Astrocyte (in vitro differentiated cells and primary cell): ENCODE results near the gene PCBP3. TPM values are rescaled to one million over a fixed set of nuclear protein-coding genes. Genes with fewer than 3 reads are reported as not detected.
A peak's percentile ranks its signal among the peaks of the same experiment; 100 is the strongest.

Experiments
- DNase-seq: peaks from one replicate; pipeline ENCODE4 v3.0.0-alpha.2; 2010; ENCODE audit warnings: low read depth
- FAIRE-seq: peaks from 2 replicates; lab custom pipeline; 2011; peaks lifted over from hg19 to GRCh38; lab: Jason Lieb, UNC
- H2AFZ ChIP-seq: 2 replicates; pipeline ENCODE4 v1.6.0; 2012; ENCODE audit warnings: low read depth, low read length, inconsistent platforms
- H3K27ac ChIP-seq: 2 replicates; pipeline ENCODE4 v1.5.1; 2011; ENCODE audit warnings: low read depth, low read length, inconsistent platforms
- H3K27me3 ChIP-seq: 2 replicates; pipeline ENCODE4 v1.6.0; 2011; ENCODE audit warnings: low read length, inconsistent platforms; ENCODE audit not compliant: insufficient read depth
- H3K36me3 ChIP-seq: 2 replicates; pipeline ENCODE4 v1.5.1; 2011; ENCODE audit warnings: low read length, inconsistent platforms; ENCODE audit not compliant: insufficient read depth
- H3K4me1 ChIP-seq: 2 replicates; pipeline ENCODE4 v1.5.1; 2011; ENCODE audit warnings: low read length, inconsistent platforms; ENCODE audit not compliant: insufficient read depth
- H3K4me2 ChIP-seq: 2 replicates; pipeline ENCODE4 v1.6.0; 2012; ENCODE audit warnings: low read length, inconsistent platforms
- H3K4me3 ChIP-seq: 2 replicates; pipeline ENCODE4 v1.5.1; 2011; ENCODE audit warnings: low read depth, mild to moderate bottlenecking, low read length, inconsistent platforms; ENCODE audit not compliant: insufficient read depth
- H3K79me2 ChIP-seq: 2 replicates; pipeline ENCODE4 v1.6.0; 2012; ENCODE audit warnings: mild to moderate bottlenecking, low read length, inconsistent platforms; ENCODE audit not compliant: insufficient read depth
- H3K9ac ChIP-seq: 2 replicates; pipeline ENCODE4 v1.6.0; 2012; ENCODE audit warnings: mild to moderate bottlenecking, low read length, inconsistent platforms
- H3K9me3 ChIP-seq: 2 replicates; pipeline ENCODE4 v1.5.1; 2012; ENCODE audit warnings: low read depth, mild to moderate bottlenecking, low read length, inconsistent platforms; ENCODE audit not compliant: insufficient read depth
- H4K20me1 ChIP-seq: 2 replicates; pipeline ENCODE4 v1.6.0; 2012; ENCODE audit warnings: low read length, inconsistent platforms; ENCODE audit not compliant: insufficient read depth
- H3K27ac Mint-ChIP-seq: one replicate; pipeline ENCODE4 v1.8.0; 2021; ENCODE audit warnings: mild to moderate bottlenecking, mixed read lengths; ENCODE audit not compliant: unreplicated experiment
- H3K27me3 Mint-ChIP-seq: one replicate; pipeline ENCODE4 v1.8.0; 2021; ENCODE audit warnings: low read depth, mixed read lengths; ENCODE audit not compliant: unreplicated experiment
- H3K36me3 Mint-ChIP-seq: one replicate; pipeline ENCODE4 v1.8.0; 2021; ENCODE audit warnings: low read depth, mixed read lengths; ENCODE audit not compliant: unreplicated experiment
- H3K4me1 Mint-ChIP-seq: one replicate; pipeline ENCODE4 v1.8.0; 2021; ENCODE audit warnings: low read depth, mixed read lengths; ENCODE audit not compliant: unreplicated experiment
- H3K4me3 Mint-ChIP-seq: one replicate; pipeline ENCODE4 v1.8.0; 2021; ENCODE audit warnings: mild to moderate bottlenecking, moderate library complexity, mixed read lengths; ENCODE audit not compliant: unreplicated experiment
- H3K9me3 Mint-ChIP-seq: one replicate; pipeline ENCODE4 v1.8.0; 2021; ENCODE audit warnings: mild to moderate bottlenecking, mixed read lengths; ENCODE audit not compliant: unreplicated experiment
- CTCF ChIP-seq: IDR thresholded peaks from 2 replicates; pipeline ENCODE4 v1.5.1; 2011; ENCODE audit warnings: low read depth, mild to moderate bottlenecking, inconsistent platforms, low read length, moderate library complexity; ENCODE audit not compliant: insufficient read depth
- EZH2 ChIP-seq: IDR thresholded peaks from 2 replicates; pipeline ENCODE4 v1.6.1; 2012; ENCODE audit warnings: mild to moderate bottlenecking, low read length, inconsistent platforms; ENCODE audit not compliant: insufficient read depth
- total RNA-seq: library from RNA; stranded (reverse); gene quantifications from 2 replicates; pipeline ENCODE4 v1.2.1, GENCODE V29; 2021

PCBP3 gene
- total RNA-seq, 1 donor from 2014 or later, result 1.8 TPM

- no peak overlapping the region for H3K4me3 ChIP-seq
- peaks cover 2% of the 10 kb centered on the region for H3K4me1 ChIP-seq
- no peak overlapping the region for H3K27ac ChIP-seq
- FAIRE-seq (no peak), DNase-seq (no peak)
- Mint-ChIP-seq H3K4me3 (no peak overlapping the region), H3K4me1 (peaks cover 2% of the 10 kb centered on the region), H3K27ac (no peak overlapping the region), H3K27me3 (peaks cover 29% of the 10 kb centered on the region), H3K36me3 (no peaks in the 10 kb centered on the region), H3K9me3 (no peaks in the 10 kb centered on the region)
- H3K9ac ChIP-seq, result no peak overlapping the region
- no peak overlapping the region for H2AFZ ChIP-seq
- H3K36me3 ChIP-seq, result no peaks in the 10 kb centered on the region
- no peaks in the 10 kb centered on the region for H3K27me3 ChIP-seq
- H4K20me1 ChIP-seq, result no peaks in the 10 kb centered on the region
- no peaks in the 10 kb centered on the region for H3K9me3 ChIP-seq
- no peaks in the 10 kb centered on the region for H3K79me2 ChIP-seq
- H3K4me2 ChIP-seq, result no peak overlapping the region
- TF ChIP-seq CTCF (no peak), EZH2 (no peak)
These were observed 269.3 kb downstream of the PCBP3 start for GRCh38 chr21:45912611-45913417.

GRCh38 chr21:45913418-45913765, 269.9 kb downstream of the PCBP3 start:
- no peak overlapping the region for H3K9ac ChIP-seq
- Mint-ChIP-seq H3K4me1 (peaks cover 2% of the 10 kb centered on the region), H3K36me3 (no peaks in the 10 kb centered on the region), H3K4me3 (no peak overlapping the region), H3K27me3 (peaks cover 29% of the 10 kb centered on the region), H3K27ac (no peak overlapping the region), H3K9me3 (no peaks in the 10 kb centered on the region)
- no peaks in the 10 kb centered on the region for H3K27me3 ChIP-seq
- no peak overlapping the region for H3K27ac ChIP-seq
- no peak for DNase-seq
- no peaks in the 10 kb centered on the region for H4K20me1 ChIP-seq
- no peaks in the 10 kb centered on the region for H3K9me3 ChIP-seq
- H3K79me2 ChIP-seq, result no peaks in the 10 kb centered on the region
- H3K4me2 ChIP-seq, result no peak overlapping the region
- H2AFZ ChIP-seq, result no peak overlapping the region
- no peaks in the 10 kb centered on the region for H3K36me3 ChIP-seq
- H3K4me1 ChIP-seq, result peaks cover 2% of the 10 kb centered on the region
- H3K4me3 ChIP-seq, result no peak overlapping the region
- no peak for TF ChIP-seq EZH2
- FAIRE-seq, result no peak

- DNase-seq (no peak), FAIRE-seq (no peak)
- H3K79me2 ChIP-seq, result no peaks in the 10 kb centered on the region
- no peak overlapping the region for H2AFZ ChIP-seq
- TF ChIP-seq EZH2, result no peak
- TF ChIP-seq CTCF, result no peak
- H3K9ac ChIP-seq, result no peak overlapping the region
- H3K27me3 ChIP-seq, result no peaks in the 10 kb centered on the region
- H3K27me3 Mint-ChIP-seq, result peaks cover 31% of the 10 kb centered on the region
- H3K27ac Mint-ChIP-seq, result peak overlapping the region; percentile 34
- H3K9me3 ChIP-seq, result no peaks in the 10 kb centered on the region
- H4K20me1 ChIP-seq, result no peaks in the 10 kb centered on the region
- H3K4me3 ChIP-seq, result no peak overlapping the region
- H3K27ac ChIP-seq, result no peak overlapping the region
- no peaks in the 10 kb centered on the region for H3K36me3 Mint-ChIP-seq
- peaks cover 2% of the 10 kb centered on the region for H3K4me1 ChIP-seq
- H3K36me3 ChIP-seq, result no peaks in the 10 kb centered on the region
- H3K4me3 Mint-ChIP-seq, result no peak overlapping the region
- no peak overlapping the region for H3K4me2 ChIP-seq
- no peaks in the 10 kb centered on the region for H3K9me3 Mint-ChIP-seq
- peaks cover 2% of the 10 kb centered on the region for H3K4me1 Mint-ChIP-seq
These were observed 270.4 kb downstream of the PCBP3 start for GRCh38 chr21:45913886-45914285.
